PC-3 (cell line): ENCODE results near the gene TOR2A. TPM values are rescaled to one million over a fixed set of nuclear protein-coding genes. Genes with fewer than 3 reads are reported as not detected.

Experiments
- ATAC-seq: fragments of 200-7000 bp; cut with Tn5 transposase; 2 replicates; pipeline ENCODE4 v1.9.1; 2020; ENCODE audit warnings: mild to moderate bottlenecking, moderate library complexity
- BruUV-seq: library from RNA; stranded (reverse); fragments of 400-500 nt; replicated peaks from 2 replicates; lab custom pipeline; 2021; lab: Mats Ljungman, UMichigan
- CTCF ChIA-PET: fragments of 300-600 bp; sonication (Branson Sonifier 250); formaldehyde crosslinking; loops from one replicate; lab custom pipeline; 2022; ENCODE audit warnings: antibody characterized with exemption; lab: Charles Lee
- POLR2A ChIA-PET: fragments of 300-600 bp; sonication (Branson Sonifier 250); formaldehyde crosslinking; loops from one replicate; lab custom pipeline; 2022; ENCODE audit warnings: antibody characterized with exemption; ENCODE audit not compliant: unreplicated experiment; lab: Charles Lee
- DNase-seq: peaks from one replicate; pipeline ENCODE4 v3.0.0-alpha.2; 2015
- H2AFZ ChIP-seq: fragments of 300-600 bp; sonication (generic); 2 replicates; pipeline ENCODE4 v1.6.0; 2016; ENCODE audit warnings: antibody characterized with exemption, low read length
- H3F3A ChIP-seq: fragments of 300-600 bp; sonication (generic); one replicate; pipeline ENCODE4 v1.6.0; 2017; ENCODE audit warnings: antibody characterized with exemption, low read length, control low read depth, mild to moderate bottlenecking; ENCODE audit not compliant: unreplicated experiment
- H3K27ac ChIP-seq: fragments of 300-600 bp; sonication (generic); 2 replicates; pipeline ENCODE4 v1.5.1; 2016; ENCODE audit warnings: mild to moderate bottlenecking, low read length
- H3K27me3 ChIP-seq: fragments of 300-600 bp; sonication (generic); 2 replicates; pipeline ENCODE4 v1.6.1; 2016; ENCODE audit warnings: low read length, mixed read lengths
- H3K36me3 ChIP-seq: fragments of 300-600 bp; sonication (generic); 2 replicates; pipeline ENCODE4 v1.6.1; 2016; ENCODE audit warnings: low read depth, mixed run types, low read length, mixed read lengths
- H3K4me1 ChIP-seq: fragments of 300-600 bp; sonication (generic); 2 replicates; pipeline ENCODE4 v1.5.1; 2016; ENCODE audit warnings: low read length; ENCODE audit not compliant: insufficient read depth
- H3K4me2 ChIP-seq: fragments of 300-600 bp; sonication (generic); 2 replicates; pipeline ENCODE4 v1.6.0; 2016; ENCODE audit warnings: low read length
- H3K4me3 ChIP-seq: fragments of 300-600 bp; sonication (generic); 2 replicates; pipeline ENCODE4 v1.5.1; 2016; ENCODE audit warnings: mild to moderate bottlenecking, low read length, mixed read lengths
- H3K79me2 ChIP-seq: fragments of 300-600 bp; sonication (generic); 2 replicates; pipeline ENCODE4 v1.6.1; 2017; ENCODE audit warnings: low read length, mixed read lengths
- H3K9ac ChIP-seq: fragments of 300-600 bp; sonication (generic); 2 replicates; pipeline ENCODE4 v1.6.0; 2016; ENCODE audit warnings: mild to moderate bottlenecking, low read length
- H3K9me2 ChIP-seq: fragments of 300-600 bp; sonication (generic); replicated peaks from 2 replicates; pipeline ENCODE4 v1.6.1; 2016; ENCODE audit warnings: mixed run types, low read length, mixed read lengths
- H3K9me3 ChIP-seq: fragments of 300-600 bp; sonication (generic); 2 replicates; pipeline ENCODE4 v1.6.1; 2016; ENCODE audit warnings: low read length, mixed read lengths
- H4K20me1 ChIP-seq: fragments of 300-600 bp; sonication (generic); 2 replicates; pipeline ENCODE4 v1.6.1; 2016; ENCODE audit warnings: low read length, mixed read lengths
- EZH2 ChIP-seq: fragments of 300-600 bp; sonication (generic); IDR thresholded peaks from one replicate; pipeline ENCODE4 v1.6.1; 2017; ENCODE audit warnings: antibody characterized with exemption, mild to moderate bottlenecking, low read length; ENCODE audit not compliant: unreplicated experiment
- EZH2phosphoT487 ChIP-seq: fragments of 300-600 bp; sonication (generic); IDR thresholded peaks from 2 replicates; pipeline ENCODE4 v1.6.1; 2018; ENCODE audit warnings: mild to moderate bottlenecking, antibody characterized with exemption, low read length, borderline replicate concordance
- intact Hi-C: fragments of 100-400 bp; cut with micrococcal nuclease; formaldehyde crosslinking; loops from 2 replicates; pipeline ENCODE4 v1.9.0; 2023
- total RNA-seq: library from RNA; depleted of rRNA; stranded (reverse); fragments of >200 nt; gene quantifications from 2 replicates; pipeline ENCODE4 v1.2.3, GENCODE V29; 2014
- TF ChIP-seq, protein P1 (sequence below): fragments of 300-600 bp; sonication (generic); conservative IDR thresholded peaks from 2 replicates; pipeline ENCODE4 v1.5.1; 2017; ENCODE audit warnings: antibody characterized with exemption, low read depth, mild to moderate bottlenecking, low read length

TOR2A gene
- total RNA-seq, 1 experiment from 2014 or later, result 14.1 TPM

DNA sequence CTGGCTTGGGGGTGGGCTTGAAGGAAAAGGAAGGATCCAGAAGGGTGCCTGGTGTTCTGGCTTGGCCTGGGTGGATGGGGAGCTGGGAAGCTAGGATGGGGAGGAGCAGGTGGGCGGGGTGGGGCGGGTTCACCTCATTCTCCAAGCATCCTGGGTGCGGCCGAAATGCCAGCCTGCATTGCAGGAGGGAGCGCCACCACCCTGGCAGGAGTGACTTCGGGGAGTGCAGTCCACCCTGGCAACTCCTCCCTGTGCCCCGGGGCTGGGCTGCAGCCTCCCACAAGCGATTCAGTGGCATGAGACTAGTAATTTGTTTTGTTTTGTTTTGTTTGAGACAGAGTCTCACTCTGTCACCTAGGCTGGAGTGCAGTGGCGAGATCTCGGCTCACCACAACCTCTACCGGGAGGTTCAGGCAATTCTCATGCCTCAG, 13.7 kb downstream of the TOR2A start:
- Histone ChIP-seq H3K4me2 (peak overlapping the region; percentile 67), H3K27me3 (no peaks in the 10 kb centered on the region), H4K20me1 (no peaks in the 10 kb centered on the region), H3K36me3 (no peaks in the 10 kb centered on the region), H3F3A (no peaks in the 10 kb centered on the region), H3K4me3 (peak overlapping the region; percentile 19; the same call in 1 of the 2 replicates), H3K4me1 (peaks cover 26% of the 10 kb centered on the region), H3K9ac (no peak overlapping the region; the same call in 1 of the 2 replicates), H3K27ac (peak overlapping the region; percentile 77), H3K9me2 (no peaks in the 10 kb centered on the region), H2AFZ (0 out of 2 replicates have a peak overlapping the region, but pooled peaks have one; percentile 48), H3K79me2 (no peaks in the 10 kb centered on the region), H3K9me3 (no peaks in the 10 kb centered on the region)
- TF ChIP-seq EZH2phosphoT487, result no peak
- TF ChIP-seq, protein P1, sequence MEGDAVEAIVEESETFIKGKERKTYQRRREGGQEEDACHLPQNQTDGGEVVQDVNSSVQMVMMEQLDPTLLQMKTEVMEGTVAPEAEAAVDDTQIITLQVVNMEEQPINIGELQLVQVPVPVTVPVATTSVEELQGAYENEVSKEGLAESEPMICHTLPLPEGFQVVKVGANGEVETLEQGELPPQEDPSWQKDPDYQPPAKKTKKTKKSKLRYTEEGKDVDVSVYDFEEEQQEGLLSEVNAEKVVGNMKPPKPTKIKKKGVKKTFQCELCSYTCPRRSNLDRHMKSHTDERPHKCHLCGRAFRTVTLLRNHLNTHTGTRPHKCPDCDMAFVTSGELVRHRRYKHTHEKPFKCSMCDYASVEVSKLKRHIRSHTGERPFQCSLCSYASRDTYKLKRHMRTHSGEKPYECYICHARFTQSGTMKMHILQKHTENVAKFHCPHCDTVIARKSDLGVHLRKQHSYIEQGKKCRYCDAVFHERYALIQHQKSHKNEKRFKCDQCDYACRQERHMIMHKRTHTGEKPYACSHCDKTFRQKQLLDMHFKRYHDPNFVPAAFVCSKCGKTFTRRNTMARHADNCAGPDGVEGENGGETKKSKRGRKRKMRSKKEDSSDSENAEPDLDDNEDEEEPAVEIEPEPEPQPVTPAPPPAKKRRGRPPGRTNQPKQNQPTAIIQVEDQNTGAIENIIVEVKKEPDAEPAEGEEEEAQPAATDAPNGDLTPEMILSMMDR, result peak; percentile 16; the same call in 1 of the 2 replicates
- POLR2A ChIA-PET, result interaction anchor here (0.5 to 0.7 kb wide), 2 partner anchors 14 to 152 kb away, joined by 6 to 21 read pairs; partner anchors contain the start of gene TOR2A
- ATAC-seq, result peak; percentile 86
- intact Hi-C loops, result no loop called here
- DNase-seq, result peak; percentile 86
- CTCF ChIA-PET, result interaction anchor here (0.6 to 1.0 kb wide), 2 partner anchors 13 to 75 kb away, joined by 5 read pairs; partner anchors contain the start of gene TOR2A
- no TSS peak for BruUV-seq

DNA sequence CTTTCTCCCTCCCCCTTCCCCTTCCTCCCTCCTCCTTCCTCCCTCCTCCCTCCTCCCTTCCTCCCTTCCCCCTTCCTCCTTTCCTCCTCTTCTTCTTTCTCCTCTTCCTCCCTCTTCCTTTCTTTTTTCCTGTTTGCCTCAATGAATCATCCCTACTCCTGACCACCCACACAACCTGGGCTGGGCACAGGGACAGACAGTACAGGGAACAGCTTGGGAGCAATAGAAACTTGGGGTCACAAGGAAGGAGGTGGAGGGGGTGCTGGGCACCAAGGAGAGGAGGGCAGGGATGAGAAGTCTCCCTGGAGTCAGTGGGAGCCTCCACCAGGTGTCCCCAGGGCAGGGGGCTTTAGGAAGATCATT, 14.2 kb downstream of the TOR2A start:
- Histone ChIP-seq H3K27ac (peak overlapping the region; percentile 77), H3K27me3 (no peaks in the 10 kb centered on the region), H3K4me3 (peak overlapping the region; percentile 19; the same call in 1 of the 2 replicates), H3K36me3 (no peaks in the 10 kb centered on the region), H3F3A (no peaks in the 10 kb centered on the region), H4K20me1 (no peaks in the 10 kb centered on the region), H3K9me3 (no peaks in the 10 kb centered on the region), H3K9me2 (no peaks in the 10 kb centered on the region), H2AFZ (0 out of 2 replicates have a peak overlapping the region, but pooled peaks have one; percentile 40), H3K4me1 (peaks cover 26% of the 10 kb centered on the region), H3K4me2 (peak overlapping the region; percentile 66), H3K9ac (no peak overlapping the region; the same call in 1 of the 2 replicates), H3K79me2 (no peaks in the 10 kb centered on the region)
- TF ChIP-seq, protein P1, result no peak
- TF ChIP-seq EZH2phosphoT487 (no peak), EZH2 (no peak)
- CTCF ChIA-PET, result interaction anchor here (0.6 kb wide), 1 partner anchor 75 kb away, joined by 5 read pairs; no protein-coding TSS in a partner anchor
- DNase-seq (peak; percentile 17), ATAC-seq (peak; percentile 1; the same call in 1 of the 2 replicates)
- BruUV-seq, result no TSS peak
- intact Hi-C loops, result no loop called here
- POLR2A ChIA-PET, result no interaction called here
